H1 (cell line): ENCODE data around the gene PPP1CC. TPM values are rescaled to one million over a fixed set of nuclear protein-coding genes. Genes with fewer than 3 reads are reported as not detected.

Experiments
- ATF2 ChIP-seq: IDR thresholded peaks from 2 replicates; pipeline ENCODE4 v1.6.1; 2012; ENCODE audit warnings: low read length, inconsistent platforms
- CEBPB ChIP-seq: IDR thresholded peaks from 2 replicates; pipeline ENCODE4 v1.6.1; 2012; ENCODE audit warnings: low read depth, low read length
- RFX5 ChIP-seq: IDR thresholded peaks from 2 replicates; pipeline ENCODE4 v1.6.1; 2011; ENCODE audit warnings: low read depth, low read length, improper control_type of control experiment, borderline replicate concordance
- SUZ12 ChIP-seq: fragments of 200-600 bp; sonication (generic); IDR thresholded peaks from 2 replicates; pipeline ENCODE4 v1.6.1; 2012; ENCODE audit warnings: mild to moderate bottlenecking, inconsistent platforms, low read length, moderate library complexity, mixed read lengths
- polyA plus RNA-seq, 7 experiments: library from polyadenylated mRNA; depleted of rRNA in 3 of 7; stranded (reverse) in 5 of 7; unstranded in 2 of 7; fragments of >200 nt in 5 of 7; fragments of 200-250 nt in 2 of 7; gene quantifications; 1 replicate in 5 of 7; 2 replicates in 1 of 7; 4 replicates in 1 of 7; pipeline versions ENCODE4 v1.2.1 to v1.2.3, GENCODE V29; 2011 to 2013; ENCODE audit warnings: missing spikeins in 2 of 7, mixed read lengths in 2 of 7
- total RNA-seq: library from RNA; stranded (reverse); fragmentation: NEBNext Ultra II Directional; extraction: Animal tissue kit (Norgen Biotek cat#: 25700); gene quantifications from 2 replicates; pipeline ENCODE4 v1.2.1, GENCODE V29; 2021

PPP1CC gene
- total and polyA plus RNA-seq, 2 of the 8 experiments (the other 6 are each of a cell fraction or from before 2014, with no cell fraction given), result 193 to 350 TPM

- TF ChIP-seq SUZ12 (no peak), CEBPB (no peak), RFX5 (no peak), ATF2 (no peak)
These were observed 52.6 kb downstream of the PPP1CC start (continued) for GRCh38 chr12:110690127-110690430.
